ENCODE data around the gene PDGFRB. TPM values are rescaled to one million over a fixed set of nuclear protein-coding genes. Genes with fewer than 3 reads are reported as not detected.

Gene PDGFRB
- total and polyA plus RNA-seq, 9 of the 15 experiments (the other 6 are each of a cell fraction or from before 2014, with no cell fraction given): 0.01 to 1.5 (median 0.09) TPM; not detected in 3

DNA sequence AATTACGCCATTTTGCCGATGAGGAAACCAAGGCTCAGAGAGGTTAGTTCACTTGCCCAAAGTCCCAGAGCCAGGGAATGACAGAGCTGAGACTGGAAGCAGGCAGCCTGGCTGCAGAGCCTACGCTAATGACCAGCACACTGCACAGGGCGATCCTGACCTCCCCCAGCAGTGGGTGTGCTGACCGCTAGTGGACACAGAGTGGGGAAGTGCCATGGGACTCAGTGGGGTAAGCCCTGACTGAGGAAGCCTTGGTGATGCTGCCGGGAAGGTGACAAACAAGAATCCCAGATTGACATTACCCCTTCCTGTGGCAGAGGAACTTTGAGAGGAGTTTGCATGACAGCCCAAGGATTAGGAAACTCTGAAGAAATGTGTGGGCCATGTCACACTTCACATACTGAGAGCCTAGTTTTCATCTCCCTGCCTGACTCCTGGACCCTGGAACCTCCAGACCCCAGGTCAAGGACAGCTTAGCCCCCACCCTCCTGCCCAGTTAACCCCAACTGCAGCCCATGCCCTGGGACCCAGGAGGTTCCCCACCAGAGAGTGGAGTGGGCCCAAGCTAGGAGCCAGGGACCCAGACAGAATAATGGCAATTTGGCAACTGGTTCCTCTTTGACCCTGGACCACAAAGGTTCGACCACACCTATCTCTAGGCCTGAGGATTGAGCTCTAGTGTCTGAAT lies 49.6 kb downstream of the PDGFRB start:
- POLR2A ChIA-PET: interaction anchor here (1.0 kb wide), 1 partner anchor 19 kb away, joined by 3 read pairs; no protein-coding TSS in a partner anchor
- Histone ChIP-seq H3K4me3 (no peak overlapping the region), H3K27ac (ENCODE audit: extremely low read depth, low read depth, low read length) (no peak overlapping the region), H3K9me1 (ENCODE audit: control insufficient read depth, insufficient read depth, low read length) (no peaks in the 10 kb centered on the region), H3K79me2 (ENCODE audit: control insufficient read depth, insufficient read depth, low read length) (no peaks in the 10 kb centered on the region), H3K36me3 (ENCODE audit: control insufficient read depth, insufficient read depth, low read length) (no peaks in the 10 kb centered on the region), H3K4me2 (ENCODE audit: insufficient read depth, low read length) (no peak overlapping the region), H3K9ac (ENCODE audit: insufficient read depth in 1 of 2, low read depth in 2 of 2, low read length in 2 of 2) (no peak overlapping the region), H3K4me1 (replicated peaks in 1 of 2; ENCODE audit: control insufficient read depth in 2 of 2, insufficient read depth in 2 of 2, low read length in 2 of 2) (peaks cover 0 to 6% of the 10 kb centered on the region in 2 experiments; a peak in 2 of 5 replicates), H3K9me3 (replicated peaks; ENCODE audit: control insufficient read depth, insufficient read depth, low read depth, low read length) (no peaks in the 10 kb centered on the region), H2AFZ (ENCODE audit: low read depth, low read length) (no peak overlapping the region), H3K27me3 (ENCODE audit: control insufficient read depth in 2 of 2, insufficient read depth in 2 of 2, low read length in 2 of 2) (peaks cover 0 to 8% of the 10 kb centered on the region in 2 experiments; a peak in 2 of 5 replicates), H4K20me1 (replicated peaks; ENCODE audit: control insufficient read depth, insufficient read depth, low read length) (peaks cover 7% of the 10 kb centered on the region; the same call in 1 of the 2 replicates)
- TF ChIP-seq, protein P1, sequence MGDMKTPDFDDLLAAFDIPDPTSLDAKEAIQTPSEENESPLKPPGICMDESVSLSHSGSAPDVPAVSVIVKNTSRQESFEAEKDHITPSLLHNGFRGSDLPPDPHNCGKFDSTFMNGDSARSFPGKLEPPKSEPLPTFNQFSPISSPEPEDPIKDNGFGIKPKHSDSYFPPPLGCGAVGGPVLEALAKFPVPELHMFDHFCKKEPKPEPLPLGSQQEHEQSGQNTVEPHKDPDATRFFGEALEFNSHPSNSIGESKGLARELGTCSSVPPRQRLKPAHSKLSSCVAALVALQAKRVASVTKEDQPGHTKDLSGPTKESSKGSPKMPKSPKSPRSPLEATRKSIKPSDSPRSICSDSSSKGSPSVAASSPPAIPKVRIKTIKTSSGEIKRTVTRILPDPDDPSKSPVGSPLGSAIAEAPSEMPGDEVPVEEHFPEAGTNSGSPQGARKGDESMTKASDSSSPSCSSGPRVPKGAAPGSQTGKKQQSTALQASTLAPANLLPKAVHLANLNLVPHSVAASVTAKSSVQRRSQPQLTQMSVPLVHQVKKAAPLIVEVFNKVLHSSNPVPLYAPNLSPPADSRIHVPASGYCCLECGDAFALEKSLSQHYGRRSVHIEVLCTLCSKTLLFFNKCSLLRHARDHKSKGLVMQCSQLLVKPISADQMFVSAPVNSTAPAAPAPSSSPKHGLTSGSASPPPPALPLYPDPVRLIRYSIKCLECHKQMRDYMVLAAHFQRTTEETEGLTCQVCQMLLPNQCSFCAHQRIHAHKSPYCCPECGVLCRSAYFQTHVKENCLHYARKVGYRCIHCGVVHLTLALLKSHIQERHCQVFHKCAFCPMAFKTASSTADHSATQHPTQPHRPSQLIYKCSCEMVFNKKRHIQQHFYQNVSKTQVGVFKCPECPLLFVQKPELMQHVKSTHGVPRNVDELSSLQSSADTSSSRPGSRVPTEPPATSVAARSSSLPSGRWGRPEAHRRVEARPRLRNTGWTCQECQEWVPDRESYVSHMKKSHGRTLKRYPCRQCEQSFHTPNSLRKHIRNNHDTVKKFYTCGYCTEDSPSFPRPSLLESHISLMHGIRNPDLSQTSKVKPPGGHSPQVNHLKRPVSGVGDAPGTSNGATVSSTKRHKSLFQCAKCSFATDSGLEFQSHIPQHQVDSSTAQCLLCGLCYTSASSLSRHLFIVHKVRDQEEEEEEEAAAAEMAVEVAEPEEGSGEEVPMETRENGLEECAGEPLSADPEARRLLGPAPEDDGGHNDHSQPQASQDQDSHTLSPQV (IDR thresholded peaks at IDR 0.05): no peak
- peak; percentile 11 for TF ChIP-seq ZFP36 (IDR thresholded peaks at IDR 0.05; ENCODE audit: low read depth, low read length, partially characterized antibody)
- in situ Hi-C loops (cut with MboI) (no loop called here), intact Hi-C loops (cut with micrococcal nuclease) (loop anchor here (2.0 to 10.0 kb wide), 2 partner anchors 17 to 809 kb away; no protein-coding TSS in a partner anchor)
- CTCF ChIA-PET (ENCODE audit: low intra/inter-chr PET ratio): no interaction called here
- no TSS peak for BruUV-seq (replicated peaks)
- ATAC-seq (0 out of 3 replicates have a peak, but pooled peaks have one; percentile 30), DNase-seq (ENCODE audit: extremely low read depth in 1 of 4, low spot score in 3 of 4) (peak in 1 of 4 experiments; percentile 5), FAIRE-seq (no peak)
- 38% methylated on average over 7 of the region's 7 CpGs for WGBS (ENCODE audit: insufficient coverage, low coverage, missing lambda C conversion rate)
